ENCODE measurements around the gene AICDA. TPM values are rescaled to one million over a fixed set of nuclear protein-coding genes. Genes with fewer than 3 reads are reported as not detected.
"Not testable (repeated sequence)": the region's sequence is repeated elsewhere in the genome, so short reads cannot be mapped to it uniquely, and the experiment has no call there.

The AICDA gene
- total and polyA plus RNA-seq, 2 of the 13 experiments (the other 11 are each of a cell fraction or from before 2014, with no cell fraction given), result not detected

DNA sequence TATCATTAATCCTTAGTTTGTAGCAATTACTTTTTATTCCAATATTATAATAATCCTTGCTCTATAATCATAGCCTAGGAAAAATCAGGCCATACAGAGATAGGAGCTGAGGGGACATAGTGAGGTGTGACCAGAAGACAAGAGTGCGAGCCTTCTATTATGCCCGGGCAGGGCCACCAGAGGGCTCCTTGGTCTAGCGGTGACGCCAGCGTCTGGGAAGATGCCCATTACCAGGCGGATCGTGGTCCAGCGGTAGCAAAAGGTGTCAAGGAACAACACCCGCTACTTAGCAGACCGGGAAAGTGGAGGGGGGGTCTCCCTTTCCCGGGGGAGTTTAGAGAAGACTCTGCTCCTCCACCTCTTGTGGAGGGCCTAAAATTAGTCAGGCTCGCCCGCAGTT is 28.2 kb downstream of the AICDA start:
- ATAC-seq; POLR2A ChIA-PET; H3K4me2 ChIP-seq (ENCODE audit: low read depth, low read length); H3K4me1 ChIP-seq (ENCODE audit: insufficient read depth, low read length); H2AFZ ChIP-seq (ENCODE audit: low read length); BruUV-seq (replicated peaks); H3K27me3 ChIP-seq (ENCODE audit: control insufficient read depth in 1 of 2, insufficient read depth in 2 of 2, low read length in 2 of 2); H3K4me3 ChIP-seq (replicated peaks in 1 of 3; ENCODE audit: insufficient read depth in 1 of 3, low read depth in 2 of 3, low read length in 3 of 3); H3K9ac ChIP-seq (ENCODE audit: insufficient read depth, low read depth, low read length); H4K20me1 ChIP-seq (ENCODE audit: insufficient read depth, low read length); intact Hi-C loops (cut with micrococcal nuclease; ENCODE audit: unreplicated experiment); H3K27ac ChIP-seq (ENCODE audit: extremely low read length, insufficient read depth, low read length); in situ Hi-C loops (cut with HindIII; ENCODE audit: extremely low pct_ligation_motif_present, low pct_unique_long_range_greater_than_20kb); H3K36me3 ChIP-seq (replicated peaks in 1 of 2; ENCODE audit: control insufficient read depth in 1 of 2, insufficient read depth in 2 of 2, low read length in 2 of 2); H3K79me2 ChIP-seq (ENCODE audit: insufficient read depth, low read length); DNase-seq (ENCODE audit: low spot score); CTCF ChIA-PET (ENCODE audit: low intra/inter-chr PET ratio, low total read pairs); H3K9me3 ChIP-seq (ENCODE audit: low read length); FAIRE-seq: not testable (repeated sequence)
- WGBS (ENCODE audit: low lambda C conversion rate), result 51% methylated on average over 13 of the region's 13 CpGs
- TF ChIP-seq, protein P1, sequence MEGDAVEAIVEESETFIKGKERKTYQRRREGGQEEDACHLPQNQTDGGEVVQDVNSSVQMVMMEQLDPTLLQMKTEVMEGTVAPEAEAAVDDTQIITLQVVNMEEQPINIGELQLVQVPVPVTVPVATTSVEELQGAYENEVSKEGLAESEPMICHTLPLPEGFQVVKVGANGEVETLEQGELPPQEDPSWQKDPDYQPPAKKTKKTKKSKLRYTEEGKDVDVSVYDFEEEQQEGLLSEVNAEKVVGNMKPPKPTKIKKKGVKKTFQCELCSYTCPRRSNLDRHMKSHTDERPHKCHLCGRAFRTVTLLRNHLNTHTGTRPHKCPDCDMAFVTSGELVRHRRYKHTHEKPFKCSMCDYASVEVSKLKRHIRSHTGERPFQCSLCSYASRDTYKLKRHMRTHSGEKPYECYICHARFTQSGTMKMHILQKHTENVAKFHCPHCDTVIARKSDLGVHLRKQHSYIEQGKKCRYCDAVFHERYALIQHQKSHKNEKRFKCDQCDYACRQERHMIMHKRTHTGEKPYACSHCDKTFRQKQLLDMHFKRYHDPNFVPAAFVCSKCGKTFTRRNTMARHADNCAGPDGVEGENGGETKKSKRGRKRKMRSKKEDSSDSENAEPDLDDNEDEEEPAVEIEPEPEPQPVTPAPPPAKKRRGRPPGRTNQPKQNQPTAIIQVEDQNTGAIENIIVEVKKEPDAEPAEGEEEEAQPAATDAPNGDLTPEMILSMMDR (CRISPR knock-in tag; IDR thresholded peaks at IDR 0.05), result 0 out of 2 replicates have a peak, but pooled peaks have one; percentile 4
- TF ChIP-seq, protein P2, sequence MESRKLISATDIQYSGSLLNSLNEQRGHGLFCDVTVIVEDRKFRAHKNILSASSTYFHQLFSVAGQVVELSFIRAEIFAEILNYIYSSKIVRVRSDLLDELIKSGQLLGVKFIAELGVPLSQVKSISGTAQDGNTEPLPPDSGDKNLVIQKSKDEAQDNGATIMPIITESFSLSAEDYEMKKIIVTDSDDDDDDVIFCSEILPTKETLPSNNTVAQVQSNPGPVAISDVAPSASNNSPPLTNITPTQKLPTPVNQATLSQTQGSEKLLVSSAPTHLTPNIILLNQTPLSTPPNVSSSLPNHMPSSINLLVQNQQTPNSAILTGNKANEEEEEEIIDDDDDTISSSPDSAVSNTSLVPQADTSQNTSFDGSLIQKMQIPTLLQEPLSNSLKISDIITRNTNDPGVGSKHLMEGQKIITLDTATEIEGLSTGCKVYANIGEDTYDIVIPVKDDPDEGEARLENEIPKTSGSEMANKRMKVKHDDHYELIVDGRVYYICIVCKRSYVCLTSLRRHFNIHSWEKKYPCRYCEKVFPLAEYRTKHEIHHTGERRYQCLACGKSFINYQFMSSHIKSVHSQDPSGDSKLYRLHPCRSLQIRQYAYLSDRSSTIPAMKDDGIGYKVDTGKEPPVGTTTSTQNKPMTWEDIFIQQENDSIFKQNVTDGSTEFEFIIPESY (CRISPR knock-in tag; IDR thresholded peaks at IDR 0.05), result peak; percentile 36; the same call in 1 of the 2 replicates

DNA sequence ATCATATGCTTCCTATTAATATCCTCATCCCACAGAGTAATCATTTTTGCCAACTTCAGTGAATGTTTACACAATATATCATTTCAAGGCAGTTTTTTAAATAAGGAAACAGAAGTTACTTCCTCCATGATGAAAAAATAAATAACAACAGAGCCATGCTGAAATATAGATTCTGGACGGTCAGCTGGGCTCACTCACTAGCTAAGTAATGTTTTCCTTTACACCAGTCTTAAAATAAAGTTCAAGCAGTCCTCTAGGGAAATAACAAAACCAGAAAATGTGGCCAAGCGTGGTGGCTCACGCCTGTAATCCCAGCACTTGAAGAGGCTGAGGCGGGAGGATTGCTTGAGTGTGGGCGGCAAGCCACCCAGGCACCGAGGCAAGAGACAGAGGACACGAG is 28.7 kb downstream of the AICDA start:
- Histone ChIP-seq H3K9ac (ENCODE audit: insufficient read depth, low read depth, low read length) (no peak overlapping the region), H3K9me3 (ENCODE audit: low read length) (no peaks in the 10 kb centered on the region), H3K4me3 (replicated peaks in 1 of 3; ENCODE audit: insufficient read depth in 1 of 3, low read depth in 2 of 3, low read length in 3 of 3) (no peak overlapping the region), H3K36me3 (replicated peaks in 1 of 2; ENCODE audit: control insufficient read depth in 1 of 2, insufficient read depth in 2 of 2, low read length in 2 of 2) (no peaks in the 10 kb centered on the region), H4K20me1 (ENCODE audit: insufficient read depth, low read length) (no peaks in the 10 kb centered on the region), H3K27ac (ENCODE audit: extremely low read length, insufficient read depth, low read length) (no peak overlapping the region), H3K27me3 (ENCODE audit: control insufficient read depth in 1 of 2, insufficient read depth in 2 of 2, low read length in 2 of 2) (no peaks in the 10 kb centered on the region; a peak in 1 of 5 replicates), H3K4me2 (ENCODE audit: low read depth, low read length) (no peak overlapping the region), H3K4me1 (ENCODE audit: insufficient read depth, low read length) (no peaks in the 10 kb centered on the region), H2AFZ (ENCODE audit: low read length) (no peak overlapping the region), H3K79me2 (ENCODE audit: insufficient read depth, low read length) (no peaks in the 10 kb centered on the region)
- 48% methylated on average over 7 of the region's 7 CpGs for WGBS (ENCODE audit: low lambda C conversion rate)
- FAIRE-seq (no peak), ATAC-seq (no peak), DNase-seq (ENCODE audit: low spot score) (no peak)
- POLR2A ChIA-PET, result no interaction called here
- CTCF ChIA-PET (ENCODE audit: low intra/inter-chr PET ratio, low total read pairs), result no interaction called here
- BruUV-seq (replicated peaks), result no TSS peak
- intact Hi-C loops (cut with micrococcal nuclease; ENCODE audit: unreplicated experiment), result no loop called here
- in situ Hi-C loops (cut with HindIII; ENCODE audit: extremely low pct_ligation_motif_present, low pct_unique_long_range_greater_than_20kb), result no loop called here
- no peak for TF ChIP-seq IKZF4 (CRISPR knock-in tag; IDR thresholded peaks at IDR 0.05; ENCODE audit: borderline replicate concordance, low read depth, not compliant biosample characterization)
- TF ChIP-seq JUNB (CRISPR knock-in tag; IDR thresholded peaks at IDR 0.05; ENCODE audit: borderline replicate concordance), result no peak
- no peak for TF ChIP-seq ZNF337 (CRISPR knock-in tag; IDR thresholded peaks at IDR 0.05; ENCODE audit: borderline replicate concordance, low read depth)
- TF ChIP-seq KDM3A (CRISPR knock-in tag; IDR thresholded peaks at IDR 0.05; ENCODE audit: low read depth), result no peak
- no peak for TF ChIP-seq ZFP62 (CRISPR knock-in tag; IDR thresholded peaks at IDR 0.05)
- no peak for TF ChIP-seq DNMT3B (CRISPR knock-in tag; conservative IDR thresholded peaks at IDR 0.05)
- no peak for TF ChIP-seq YEATS2 (CRISPR knock-in tag; IDR thresholded peaks at IDR 0.05; ENCODE audit: borderline replicate concordance)
- TF ChIP-seq TP53 (CRISPR knock-in tag; conservative IDR thresholded peaks at IDR 0.05), result no peak
- no peak for TF ChIP-seq ZEB1 (IDR thresholded peaks at IDR 0.05; ENCODE audit: insufficient replicate concordance, low read depth)
- TF ChIP-seq JUN (CRISPR knock-in tag; IDR thresholded peaks at IDR 0.05), result no peak
- TF ChIP-seq MLLT10 (CRISPR knock-in tag; IDR thresholded peaks at IDR 0.05), result no peak
- no peak for TF ChIP-seq ZNF557 (CRISPR knock-in tag; IDR thresholded peaks at IDR 0.05)
- TF ChIP-seq FOXC1 (CRISPR knock-in tag; IDR thresholded peaks at IDR 0.05; ENCODE audit: borderline replicate concordance), result no peak
